ENCODE data around the gene SSR2. TPM values are rescaled to one million over a fixed set of nuclear protein-coding genes. Genes with fewer than 3 reads are reported as not detected.

The SSR2 gene
- 348 and 428 TPM in 2 replicates for total RNA-seq

DNA sequence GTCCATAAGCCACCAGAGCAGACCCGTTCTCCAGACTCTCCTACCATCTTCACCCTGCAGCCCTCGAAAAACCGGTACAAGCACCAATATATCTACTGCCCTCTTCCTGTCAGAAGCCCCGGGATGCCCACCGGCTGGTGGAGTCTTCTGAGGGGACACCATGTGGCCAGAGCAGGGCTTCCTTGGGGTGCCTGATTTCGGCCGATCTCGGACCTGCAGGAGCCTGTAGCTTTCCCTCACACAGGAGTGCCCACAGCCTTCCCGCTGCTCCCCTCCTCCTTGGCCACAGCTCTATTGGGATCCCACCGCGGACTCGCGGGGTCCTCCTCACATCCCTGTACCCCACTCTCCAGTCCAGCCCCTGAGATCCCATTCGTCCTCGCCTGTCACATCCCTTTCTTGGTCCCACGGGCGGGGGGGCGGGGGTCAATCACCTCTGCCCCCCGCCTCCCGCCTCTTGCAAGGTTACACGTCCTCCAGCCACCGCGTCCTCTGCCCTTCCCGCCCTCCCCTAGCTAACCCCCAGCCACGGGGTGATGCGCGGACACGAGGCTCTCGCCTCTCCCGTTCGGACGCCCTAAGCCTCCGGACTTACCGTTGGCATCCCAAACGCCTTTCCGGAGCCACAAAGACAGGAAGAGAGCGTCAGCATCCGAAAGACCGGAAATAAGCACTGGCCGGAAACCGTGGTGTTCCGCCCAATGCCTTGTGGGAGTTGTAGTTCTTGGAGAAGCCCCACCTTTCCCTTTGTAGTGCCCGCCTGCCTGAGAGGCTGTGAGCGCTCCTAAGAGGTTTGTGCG lies at the start of gene SSR2:
Gene SSR2 (minus strand): TSS at position 659 of the 800 bp plus-strand sequence. CDS start 784 bp downstream, outside the sequence.
- H3K36me3 ChIP-seq (ENCODE audit: control insufficient read depth, insufficient read depth, low read length): peaks cover 2% of the 10 kb centered on the region

DNA sequence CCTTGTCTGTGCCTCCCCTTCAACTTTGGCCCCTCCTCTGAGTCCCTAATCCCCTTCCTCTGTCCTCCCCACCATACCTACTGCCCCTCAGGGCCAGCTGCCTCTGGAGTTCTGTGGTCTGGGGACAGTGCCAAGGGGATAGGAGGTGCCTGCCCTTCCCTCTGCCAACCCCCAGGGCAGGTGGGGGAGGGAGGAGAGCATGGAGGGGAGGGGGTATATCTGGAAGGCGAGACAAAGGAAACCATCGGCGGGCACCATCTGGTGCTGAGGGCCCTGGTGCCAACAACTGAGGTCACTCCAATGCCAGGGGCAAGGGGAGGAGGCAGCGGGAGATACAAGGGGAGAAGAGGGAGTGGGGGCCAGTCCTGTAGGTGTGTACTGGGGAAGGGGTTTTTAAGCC lies 49.8 kb upstream of the SSR2 start:
- no peak for TF ChIP-seq CTCF (IDR thresholded peaks at IDR 0.05; ENCODE audit: insufficient read depth, low read length, poor library complexity, severe bottlenecking)
- no peak overlapping the region for H3K4me3 ChIP-seq (ENCODE audit: low read depth, low read length)
- H3K36me3 ChIP-seq (ENCODE audit: control insufficient read depth, insufficient read depth, low read length): no peaks in the 10 kb centered on the region
- H3K27me3 ChIP-seq (ENCODE audit: control insufficient read depth, insufficient read depth, low read length): no peaks in the 10 kb centered on the region
- no peak for DNase-seq (ENCODE audit: low read depth)

More for the DNA sequence above, at the start of gene SSR2:
- TF ChIP-seq CTCF (IDR thresholded peaks at IDR 0.05; ENCODE audit: insufficient read depth, low read length, poor library complexity, severe bottlenecking): no peak
- peak; percentile 80 for DNase-seq (ENCODE audit: low read depth)
- Histone ChIP-seq H3K27me3 (ENCODE audit: control insufficient read depth, insufficient read depth, low read length) (no peaks in the 10 kb centered on the region), H3K4me3 (ENCODE audit: low read depth, low read length) (peak within 1 kb of the TSS; percentile 87)

GRCh38 chr1:156069490-156070455 lies 49.0 kb upstream of the SSR2 start:
- no peak for TF ChIP-seq CTCF (IDR thresholded peaks at IDR 0.05; ENCODE audit: insufficient read depth, low read length, poor library complexity, severe bottlenecking)
- Histone ChIP-seq H3K4me3 (ENCODE audit: low read depth, low read length) (no peak overlapping the region), H3K27me3 (ENCODE audit: control insufficient read depth, insufficient read depth, low read length) (no peaks in the 10 kb centered on the region), H3K36me3 (ENCODE audit: control insufficient read depth, insufficient read depth, low read length) (no peaks in the 10 kb centered on the region)
- DNase-seq (ENCODE audit: low read depth): no peak

- H3K36me3 ChIP-seq (ENCODE audit: control insufficient read depth, insufficient read depth, low read length): no peaks in the 10 kb centered on the region
Observed at GRCh38 chr1:156067262-156067661, 46.5 kb upstream of the SSR2 start.

GRCh38 chr1:156065871-156066270 lies 45.1 kb upstream of the SSR2 start:
- DNase-seq (ENCODE audit: low read depth): no peak
- no peak for TF ChIP-seq CTCF (IDR thresholded peaks at IDR 0.05; ENCODE audit: insufficient read depth, low read length, poor library complexity, severe bottlenecking)
- H3K27me3 ChIP-seq (ENCODE audit: control insufficient read depth, insufficient read depth, low read length): no peaks in the 10 kb centered on the region
- H3K4me3 ChIP-seq (ENCODE audit: low read depth, low read length): no peak overlapping the region
- H3K36me3 ChIP-seq (ENCODE audit: control insufficient read depth, insufficient read depth, low read length): no peaks in the 10 kb centered on the region

More at GRCh38 chr1:156067262-156067661, 46.5 kb upstream of the SSR2 start:
- Histone ChIP-seq H3K4me3 (ENCODE audit: low read depth, low read length) (no peak overlapping the region), H3K27me3 (ENCODE audit: control insufficient read depth, insufficient read depth, low read length) (no peaks in the 10 kb centered on the region)
- DNase-seq (ENCODE audit: low read depth): no peak
- no peak for TF ChIP-seq CTCF (IDR thresholded peaks at IDR 0.05; ENCODE audit: insufficient read depth, low read length, poor library complexity, severe bottlenecking)
